Psoas muscle (tissue), 8 donors: Measurements from ENCODE around the gene TRABD2A. TPM values are rescaled to one million over a fixed set of nuclear protein-coding genes. Genes with fewer than 3 reads are reported as not detected.

ENCODE experiments used
- ATAC-seq, 4 donors: fragments of 200-7000 bp; cut with Tn5 transposase; one replicate each; pipeline ENCODE4 v1.9.1; 2020; ENCODE audit warnings: moderate library complexity in 3 of 4, mild to moderate bottlenecking in 2 of 4
- DNase-seq, 2 donors: peaks; one replicate each; pipeline ENCODE4 v3.0.0-alpha.2; 2020
- H3K27ac ChIP-seq: fragments of 200-600 bp; one replicate; pipeline ENCODE4 v1.8.0; 2022
- H3K27me3 ChIP-seq, 3 donors: fragments of 200-600 bp in 1 of 3; one replicate each; pipeline versions ENCODE4 v1.6.1 to v1.8.0; 2013 to 2022; ENCODE audit warnings: low read length in 2 of 3, mild to moderate bottlenecking in 2 of 3, moderate library complexity in 1 of 3; ENCODE audit not compliant: insufficient read depth in 3 of 3
- H3K36me3 ChIP-seq, 2 donors: fragments of 200-600 bp in 1 of 2; one replicate each; pipeline versions ENCODE4 v1.6.1 to v1.8.0; 2013 to 2022; ENCODE audit warnings: low read depth in 1 of 2, mild to moderate bottlenecking in 1 of 2, moderate library complexity in 1 of 2; ENCODE audit not compliant: insufficient read depth in 1 of 2
- H3K4me1 ChIP-seq: fragments of 200-600 bp; one replicate; pipeline ENCODE4 v1.8.0; 2022
- H3K4me3 ChIP-seq: fragments of 200-600 bp; one replicate; pipeline ENCODE4 v1.8.0; 2022; ENCODE audit warnings: mild to moderate bottlenecking
- H3K9me3 ChIP-seq: fragments of 200-600 bp; one replicate; pipeline ENCODE4 v1.8.0; 2022
- CTCF ChIP-seq: fragments of 200-600 bp; IDR thresholded peaks from one replicate; pipeline ENCODE4 v1.8.0; 2022; ENCODE audit warnings: antibody characterized with exemption
- WGBS, 3 donors: extraction: QIAGEN DNeasy Blood & Tissue Kit; methylation state at CpG; one replicate each; pipeline versions ENCODE4 v1.1.6 to v1.1.7; 2013; 5-methylcytosine and 5-hydroxymethylcytosine counted together
- intact Hi-C, 2 donors: fragments of 100-400 bp; cut with DNase I; formaldehyde crosslinking; loops; one replicate each; pipeline versions ENCODE4 v1.11.0 to v1.14.2; 2022
- polyA plus RNA-seq, 3 donors: library from polyadenylated mRNA; stranded (reverse); fragments of 200-250 nt; gene quantifications; one replicate each; pipeline ENCODE4 v1.2.3, GENCODE V29; 2013
- total RNA-seq, 4 donors: library from RNA; stranded (reverse); fragmentation: NEBNext Ultra II Directional in 2 of 4; extraction: Animal tissue kit (Norgen Biotek cat#: 25700) in 2 of 4; gene quantifications; one replicate each; pipeline versions ENCODE4 v1.2.1 to v1.2.4, GENCODE V29; 2021 to 2023
- donor health status: healthy with polysubstance abuse.
- donor health status: DM: no; HTN: no; CAD: no; lungs with moderate emphysema.
- donor health status: Bipolar disorder and iron deficiency.
- donor health status: healthy.
- donor health status: DM: yes; HTN: yes; CAD: no.
- donor health status: DM: no; HTN: no; CAD: no.
- donor health status: DM: no; HTN: no; CAD: no.
- donor health status: DM: yes; HTN: yes; CAD: no.

The TRABD2A gene
- total and polyA plus RNA-seq, 7 donors = 0.27 to 0.74 (median 0.35) TPM

DNA sequence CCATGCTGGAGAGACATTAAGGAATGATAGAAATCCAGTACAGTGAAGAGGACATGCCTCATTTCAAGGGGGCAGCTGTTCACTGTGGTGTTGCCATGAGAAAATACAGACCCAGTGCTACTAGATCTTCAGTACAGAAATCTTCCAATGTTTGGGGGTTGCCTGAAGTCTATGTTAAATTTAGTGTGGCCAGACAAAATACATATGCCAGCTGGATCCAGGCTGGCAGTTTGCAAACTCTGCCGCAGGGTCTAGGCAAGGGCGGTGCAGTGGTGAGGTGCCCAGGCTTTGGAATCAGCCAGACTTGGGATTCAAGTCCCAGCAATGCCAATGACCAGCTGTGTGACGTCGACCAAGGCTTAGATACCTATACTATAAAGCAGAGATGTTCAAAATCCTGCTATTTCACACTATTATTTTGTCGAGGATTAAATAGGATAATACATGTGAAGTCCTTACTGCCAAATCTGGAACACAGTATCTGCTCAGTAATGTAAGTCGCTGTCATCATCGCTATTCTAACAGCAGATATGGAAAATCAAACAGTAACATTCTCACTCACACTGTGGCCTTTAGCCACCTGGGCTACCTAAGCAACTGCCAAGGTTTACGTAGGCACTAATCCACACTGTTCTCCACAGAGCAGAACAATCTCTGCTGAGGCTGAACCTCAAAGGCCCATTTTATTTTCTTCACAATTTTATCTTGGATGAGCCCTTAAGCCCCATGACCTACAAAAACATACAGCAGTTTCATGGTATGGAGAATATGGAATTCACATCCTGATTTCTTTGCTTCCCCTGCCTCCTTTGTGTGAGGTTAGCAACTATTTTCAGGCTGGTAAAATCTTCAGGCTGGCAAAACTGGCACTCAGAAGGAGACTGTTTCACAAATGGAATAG lies 18.7 kb upstream of the TRABD2A start:
- no peak for TF ChIP-seq CTCF
- no peak for DNase-seq
- intact Hi-C loops = no loop called here
- 41 to 66% (median 45%) methylated on average over 8 of the region's 8 CpGs for WGBS, 3 donors
- no peak for ATAC-seq
- Histone ChIP-seq H3K4me3 (no peak overlapping the region), H3K27ac (no peak overlapping the region), H3K27me3 (no peaks in the 10 kb centered on the region), H3K36me3 (no peaks in the 10 kb centered on the region), H3K9me3 (no peaks in the 10 kb centered on the region), H3K4me1 (peaks cover 3% of the 10 kb centered on the region)

GRCh38 chr2:84897773-84898172 lies 16.9 kb upstream of the TRABD2A start:
- Histone ChIP-seq H3K9me3 (no peaks in the 10 kb centered on the region), H3K4me3 (no peak overlapping the region), H3K27ac (no peak overlapping the region), H3K4me1 (no peaks in the 10 kb centered on the region), H3K27me3 (no peaks in the 10 kb centered on the region), H3K36me3 (no peaks in the 10 kb centered on the region)
- TF ChIP-seq CTCF = no peak
- DNase-seq (no peak), ATAC-seq (no peak)
- 58 to 75% (median 69%) methylated on average over 1 of the region's 1 CpG for WGBS, 3 donors
- intact Hi-C loops = no loop called here

DNA sequence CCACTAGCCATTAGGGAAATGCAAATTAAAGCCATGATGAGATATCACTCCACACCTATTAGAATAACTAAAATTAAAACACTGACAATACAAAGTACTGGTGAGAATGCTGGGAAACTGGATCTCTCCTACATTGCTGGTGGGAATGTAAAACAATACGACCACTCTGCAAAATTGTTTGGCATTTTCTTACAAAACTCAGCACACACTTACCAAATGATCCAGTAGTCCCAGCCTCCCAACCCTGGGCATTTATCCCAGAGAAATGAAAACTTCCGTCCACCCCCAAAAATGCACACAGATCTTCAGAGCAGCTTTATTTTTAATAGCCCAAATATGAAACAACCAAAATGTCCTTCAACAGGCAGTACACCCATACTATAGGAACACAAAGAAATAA lies 15.7 kb upstream of the TRABD2A start:
- 61 to 72% (median 69%) methylated on average over 2 of the region's 2 CpGs for WGBS, 3 donors
- intact Hi-C loops = no loop called here

GRCh38 chr2:84894758-84895520 lies 14.1 kb upstream of the TRABD2A start:
- no peaks in the 10 kb centered on the region for H3K36me3 ChIP-seq
- peak in 1 of 4 donors; percentile 56 for ATAC-seq
- H3K9me3 ChIP-seq = no peaks in the 10 kb centered on the region
- H3K4me3 ChIP-seq = no peak overlapping the region
- intact Hi-C loops = no loop called here
- no peak for DNase-seq
- H3K4me1 ChIP-seq = no peaks in the 10 kb centered on the region
- no peak for TF ChIP-seq CTCF
- no peaks in the 10 kb centered on the region for H3K27me3 ChIP-seq
- 46 to 51% (median 49%) methylated on average over 7 of the region's 7 CpGs for WGBS, 3 donors
- H3K27ac ChIP-seq = no peak overlapping the region

More for the DNA sequence above, 15.7 kb upstream of the TRABD2A start:
- DNase-seq = no peak
- TF ChIP-seq CTCF = no peak
- H3K27ac ChIP-seq = no peak overlapping the region
- no peaks in the 10 kb centered on the region for H3K36me3 ChIP-seq
- H3K27me3 ChIP-seq = no peaks in the 10 kb centered on the region
- no peaks in the 10 kb centered on the region for H3K9me3 ChIP-seq
- no peaks in the 10 kb centered on the region for H3K4me1 ChIP-seq
- no peak overlapping the region for H3K4me3 ChIP-seq
- no peak for ATAC-seq
